IMR-90 (cell line): ENCODE results near the gene ZNF701. TPM values are rescaled to one million over a fixed set of nuclear protein-coding genes. Genes with fewer than 3 reads are reported as not detected.
"Not testable (repeated sequence)": the region's sequence is repeated elsewhere in the genome, so short reads cannot be mapped to it uniquely, and the experiment has no call there.

Experiments used
- ATAC-seq: fragments of 200-7000 bp; cut with Tn5 transposase; 2 replicates; pipeline ENCODE4 v1.9.1; 2020; ENCODE audit warnings: low read depth, mild to moderate bottlenecking, moderate library complexity
- BruUV-seq: library from RNA; stranded (reverse); fragments of 400-500 nt; replicated peaks from 2 replicates; lab custom pipeline; 2021; lab: Mats Ljungman, UMichigan
- CTCF ChIA-PET: fragments of 300-600 bp; formaldehyde crosslinking; extraction: SDS; loops from one replicate; lab custom pipeline; 2021; ENCODE audit warnings: antibody characterized with exemption; lab: Yijun Ruan, JAX
- POLR2A ChIA-PET: fragments of 300-600 bp; sonication (Branson Sonifier 250); formaldehyde crosslinking; loops from one replicate; lab custom pipeline; 2022; ENCODE audit warnings: antibody characterized with exemption; ENCODE audit not compliant: unreplicated experiment; lab: Charles Lee
- DNase-seq: peaks from one replicate; pipeline ENCODE4 v3.0.0; 2013
- H2AFZ ChIP-seq: replicated peaks from 2 replicates; pipeline ENCODE3; 2013; ENCODE audit warnings: low read length, mild to moderate bottlenecking; ENCODE audit not compliant: poor library complexity
- H2AK5ac ChIP-seq: 2 replicates; pipeline ENCODE4 v1.6.1; 2013; ENCODE audit warnings: low read depth, low read length, inconsistent platforms
- H2AK9ac ChIP-seq: replicated peaks from 2 replicates; pipeline ENCODE3; 2013; ENCODE audit warnings: mild to moderate bottlenecking, low read depth, low read length, moderate library complexity; ENCODE audit not compliant: poor library complexity
- H2BK120ac ChIP-seq: 2 replicates; pipeline ENCODE4 v1.6.1; 2013; ENCODE audit warnings: low read depth, low read length, inconsistent platforms
- H2BK15ac ChIP-seq: 3 replicates; pipeline ENCODE4 v1.6.1; 2013; ENCODE audit warnings: low read depth, low read length, inconsistent platforms
- H2BK20ac ChIP-seq: 2 replicates; pipeline ENCODE4 v1.6.1; 2013; ENCODE audit warnings: low read depth, mild to moderate bottlenecking, inconsistent platforms, low read length, moderate library complexity
- H2BK5ac ChIP-seq: 2 replicates; pipeline ENCODE4 v1.6.1; 2013; ENCODE audit warnings: mild to moderate bottlenecking, low read depth, low read length, inconsistent platforms; ENCODE audit not compliant: poor library complexity, severe bottlenecking
- H3K14ac ChIP-seq: replicated peaks from 2 replicates; pipeline ENCODE4 v1.6.1; 2013; ENCODE audit warnings: low read depth, low read length, inconsistent platforms
- H3K18ac ChIP-seq: 2 replicates; pipeline ENCODE4 v1.6.1; 2013; ENCODE audit warnings: low read depth, low read length, control low read depth
- H3K23ac ChIP-seq: 2 replicates; pipeline ENCODE4 v1.6.1; 2013; ENCODE audit warnings: low read depth, low read length, inconsistent platforms
- H3K27ac ChIP-seq: 2 replicates; pipeline ENCODE4 v1.5.1; 2013; ENCODE audit warnings: mild to moderate bottlenecking, control low read depth, low read length; ENCODE audit not compliant: insufficient read depth
- H3K27me3 ChIP-seq: 2 replicates; pipeline ENCODE4 v1.6.1; 2013; ENCODE audit warnings: low read length; ENCODE audit not compliant: control insufficient read depth, insufficient read depth
- H3K36me3 ChIP-seq: 2 replicates; pipeline ENCODE4 v1.6.1; 2013; ENCODE audit warnings: low read length, mixed read lengths; ENCODE audit not compliant: control insufficient read depth, insufficient read depth
- H3K4ac ChIP-seq: 2 replicates; pipeline ENCODE4 v1.6.1; 2013; ENCODE audit warnings: low read depth, low read length, inconsistent platforms
- H3K4me1 ChIP-seq: 2 replicates; pipeline ENCODE4 v1.6.1; 2013; ENCODE audit warnings: low read length, mixed read lengths; ENCODE audit not compliant: control insufficient read depth, insufficient read depth
- H3K4me2 ChIP-seq: 2 replicates; pipeline ENCODE4 v1.6.1; 2013; ENCODE audit warnings: low read depth, mild to moderate bottlenecking, control low read depth, low read length, moderate library complexity
- H3K4me3 ChIP-seq: 2 replicates; pipeline ENCODE4 v1.5.1; 2013; ENCODE audit warnings: low read depth, mild to moderate bottlenecking, control low read depth, low read length, moderate library complexity; ENCODE audit not compliant: insufficient read depth
- H3K56ac ChIP-seq: 2 replicates; pipeline ENCODE4 v1.6.1; 2013; ENCODE audit warnings: low read length, inconsistent platforms; ENCODE audit not compliant: insufficient read depth; ENCODE audit errors: extremely low read depth
- H3K79me1 ChIP-seq, 2 experiments: 2 replicates each; pipeline ENCODE4 v1.6.1; 2013; ENCODE audit warnings: low read length in 2 of 2, inconsistent platforms in 1 of 2, low read depth in 1 of 2
- H3K9ac ChIP-seq: 2 replicates; pipeline ENCODE4 v1.6.1; 2013; ENCODE audit warnings: low read depth, low read length, control low read depth
- H3K9me1 ChIP-seq: 2 replicates; pipeline ENCODE4 v1.6.1; 2013; ENCODE audit warnings: low read length, inconsistent platforms; ENCODE audit not compliant: insufficient read depth
- H3K9me3 ChIP-seq: 2 replicates; pipeline ENCODE4 v1.6.1; 2013; ENCODE audit warnings: low read length; ENCODE audit not compliant: control insufficient read depth, insufficient read depth
- H4K20me1 ChIP-seq: 2 replicates; pipeline ENCODE4 v1.6.1; 2013; ENCODE audit warnings: low read length, inconsistent platforms; ENCODE audit not compliant: insufficient read depth
- H4K5ac ChIP-seq: 2 replicates; pipeline ENCODE4 v1.6.1; 2013; ENCODE audit warnings: mild to moderate bottlenecking, low read depth, low read length, control low read depth
- H4K8ac ChIP-seq, 2 experiments: 2 replicates each; pipeline ENCODE4 v1.6.1; 2013; ENCODE audit warnings: low read depth in 2 of 2, low read length in 2 of 2, control low read depth in 1 of 2, inconsistent platforms in 1 of 2
- H4K91ac ChIP-seq: 2 replicates; pipeline ENCODE4 v1.6.1; 2013; ENCODE audit warnings: low read depth, low read length, inconsistent platforms; ENCODE audit not compliant: insufficient read depth
- WGBS, 2 experiments: methylation state at CpG; one replicate each; pipeline versions ENCODE4 v1.1.5 to v1.1.7; 2013; ENCODE audit warnings: missing lambda C conversion rate in 2 of 2; ENCODE audit not compliant: insufficient read length in 1 of 2; ENCODE audit errors: extremely low coverage in 2 of 2; 5-methylcytosine and 5-hydroxymethylcytosine counted together
- dilution Hi-C: fragments of 300-500 bp; cut with HindIII; formaldehyde crosslinking; loops from one replicate; pipeline ENCODE4 v1.14.3; 2018; ENCODE audit warnings: low sequenced_read_pairs; ENCODE audit not compliant: unreplicated experiment
- in situ Hi-C: fragments of 300-500 bp; cut with MboI; formaldehyde crosslinking; loops from 3 replicates; pipeline ENCODE4 v1.14.3; 2019; ENCODE audit warnings: low sequenced_read_pairs, inconsistent platforms, mixed read lengths
- intact Hi-C: fragments of 100-400 bp; cut with micrococcal nuclease; formaldehyde crosslinking; loops from 2 replicates; pipeline ENCODE4 v1.10.0; 2022
- polyA plus RNA-seq, 3 experiments: library from polyadenylated mRNA; depleted of rRNA; stranded (reverse); fragments of >200 nt; gene quantifications; 2 replicates each; pipeline ENCODE4 v1.2.3, GENCODE V29; 2012; ENCODE audit warnings: low replicate concordance in 1 of 3
- total RNA-seq: library from RNA; depleted of rRNA; stranded (reverse); fragments of >200 nt; gene quantifications from 2 replicates; pipeline ENCODE4 v1.2.3, GENCODE V29; 2012

ZNF701 gene
- total and polyA plus RNA-seq, 2 of the 4 experiments (the other 2 are of a cell fraction), result 3.8 to 12.2 TPM

DNA sequence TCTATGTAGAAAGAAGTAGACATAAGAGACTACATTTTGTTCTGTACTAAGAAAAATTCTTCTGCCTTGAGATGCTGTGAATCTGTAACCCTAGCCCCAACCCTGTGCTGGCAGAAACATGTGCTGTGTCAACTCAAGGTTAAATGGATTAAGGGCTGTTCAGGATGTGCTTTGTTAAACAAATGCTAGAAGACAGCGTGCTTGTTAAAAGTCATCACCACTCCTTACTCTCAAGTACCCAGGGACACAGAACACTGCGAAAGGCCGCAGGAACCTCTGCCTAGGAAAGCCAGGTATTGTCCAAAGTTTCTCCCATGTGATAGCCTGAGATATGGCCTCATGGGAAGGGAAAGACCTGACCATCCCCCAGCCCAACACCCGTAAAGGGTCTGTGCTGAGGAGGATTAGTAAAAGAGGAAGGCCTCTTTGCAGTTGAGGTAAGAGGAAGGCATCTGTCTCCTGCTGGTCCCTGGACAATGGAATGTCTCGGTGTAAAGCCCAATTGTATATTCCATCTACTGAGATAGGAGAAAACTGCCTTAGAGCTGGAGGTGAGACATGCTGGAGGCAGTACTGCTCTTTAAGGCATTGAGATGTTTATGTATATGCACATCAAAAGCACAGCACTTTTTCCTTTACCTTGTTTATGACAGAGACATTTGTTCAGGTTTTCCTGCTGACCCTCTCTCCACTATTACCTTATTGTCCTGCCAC is 11.2 kb upstream of the ZNF701 start:
- H2BK5ac ChIP-seq, CTCF ChIA-PET, H3K23ac ChIP-seq, H3K4me2 ChIP-seq, H3K4me1 ChIP-seq, H3K18ac ChIP-seq, H3K27ac ChIP-seq, H4K5ac ChIP-seq, ATAC-seq, dilution Hi-C loops, H2BK20ac ChIP-seq, H4K8ac ChIP-seq, H3K4ac ChIP-seq, POLR2A ChIA-PET, H3K9ac ChIP-seq, in situ Hi-C loops, intact Hi-C loops, H3K14ac ChIP-seq, H2BK15ac ChIP-seq, H3K4me3 ChIP-seq, DNase-seq, H4K20me1 ChIP-seq, H2BK120ac ChIP-seq, H3K27me3 ChIP-seq, BruUV-seq, H4K91ac ChIP-seq, H2AFZ ChIP-seq, H2AK9ac ChIP-seq, H3K56ac ChIP-seq, H2AK5ac ChIP-seq, H3K9me1 ChIP-seq: not testable (repeated sequence)
- peaks cover 43% of the 10 kb centered on the region for H3K36me3 ChIP-seq
- WGBS, 2 experiments, result no CpG with 5 or more reads among the region's 5 CpGs
- peaks cover 0 to 15% of the 10 kb centered on the region in 2 experiments; a peak in 3 of 4 replicates for H3K79me1 ChIP-seq
- H3K9me3 ChIP-seq, result peaks cover 74% of the 10 kb centered on the region

DNA sequence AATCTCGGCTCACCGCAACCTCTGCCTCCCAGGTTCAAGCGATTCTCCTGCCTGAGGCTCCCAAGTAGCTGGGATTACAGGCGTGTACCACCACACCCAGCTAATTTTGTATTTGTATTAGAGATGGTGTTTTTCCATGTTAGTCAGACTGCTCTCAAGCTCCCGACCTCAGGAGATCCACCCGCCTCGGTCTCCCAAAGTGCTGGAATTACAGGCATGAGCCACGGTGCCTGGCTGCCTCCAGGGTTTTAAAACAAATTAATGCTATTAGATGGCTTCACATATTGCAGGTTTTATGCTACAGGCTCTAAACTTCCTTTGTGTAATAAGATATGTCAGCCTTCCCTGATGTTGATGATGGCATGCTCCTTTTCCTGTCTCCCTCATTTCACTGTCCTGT is 8.5 kb upstream of the ZNF701 start:
- H3K4ac ChIP-seq, H3K14ac ChIP-seq, ATAC-seq, H4K8ac ChIP-seq, H3K23ac ChIP-seq, in situ Hi-C loops, H4K20me1 ChIP-seq, H3K27me3 ChIP-seq, dilution Hi-C loops, H3K27ac ChIP-seq, H3K4me2 ChIP-seq, DNase-seq, H2AFZ ChIP-seq, H2AK9ac ChIP-seq, POLR2A ChIA-PET, H2BK20ac ChIP-seq, CTCF ChIA-PET, H2AK5ac ChIP-seq, H4K91ac ChIP-seq, H3K9me1 ChIP-seq, H3K56ac ChIP-seq, H4K5ac ChIP-seq, H3K18ac ChIP-seq, H2BK15ac ChIP-seq, intact Hi-C loops, H2BK120ac ChIP-seq, H2BK5ac ChIP-seq, H3K9ac ChIP-seq, BruUV-seq, H3K4me3 ChIP-seq, H3K4me1 ChIP-seq: not testable (repeated sequence)
- Histone ChIP-seq H3K79me1 (peaks cover 0 to 11% of the 10 kb centered on the region in 2 experiments; a peak in 3 of 4 replicates), H3K9me3 (peaks cover 57% of the 10 kb centered on the region), H3K36me3 (peaks cover 36% of the 10 kb centered on the region)
- no CpG with 5 or more reads among the region's 8 CpGs for WGBS, 2 experiments
